Measurements from ENCODE around the gene PCDHGA1.

The PCDHGA1 gene

GRCh38 chr5:141501761-141502160, 171.4 kb downstream of the PCDHGA1 start:
- Histone ChIP-seq H3K79me2 (ENCODE audit: low read length) (no peaks in the 10 kb centered on the region), H3K4me3 (ENCODE audit: low read length) (no peak overlapping the region), H3K36me3 (replicated peaks; ENCODE audit: insufficient read depth, low read length) (no peaks in the 10 kb centered on the region), H3K9me2 (replicated peaks; ENCODE audit: insufficient read depth, low read length) (no peaks in the 10 kb centered on the region), H3K4me2 (ENCODE audit: low read depth, low read length) (no peak overlapping the region), H3K27ac (ENCODE audit: low read length) (no peak overlapping the region), H3K9ac (ENCODE audit: low read length) (no peak overlapping the region), H4K20me1 (ENCODE audit: insufficient read depth, low read length) (no peaks in the 10 kb centered on the region), H3K27me3 (replicated peaks; ENCODE audit: insufficient read depth, low read length) (no peaks in the 10 kb centered on the region), H3K9me3 (replicated peaks; ENCODE audit: insufficient read depth, low read length) (no peaks in the 10 kb centered on the region), H3K4me1 (ENCODE audit: low read length) (peaks cover 9% of the 10 kb centered on the region), H2AFZ (ENCODE audit: low read length) (no peak overlapping the region), H3F3A (ENCODE audit: insufficient read depth, low read length) (peaks cover 4% of the 10 kb centered on the region)
- DNase-seq, result no peak
- no peak for TF ChIP-seq EZH2phosphoT487 (IDR thresholded peaks at IDR 0.05; ENCODE audit: low read length)
- TF ChIP-seq, protein P1, sequence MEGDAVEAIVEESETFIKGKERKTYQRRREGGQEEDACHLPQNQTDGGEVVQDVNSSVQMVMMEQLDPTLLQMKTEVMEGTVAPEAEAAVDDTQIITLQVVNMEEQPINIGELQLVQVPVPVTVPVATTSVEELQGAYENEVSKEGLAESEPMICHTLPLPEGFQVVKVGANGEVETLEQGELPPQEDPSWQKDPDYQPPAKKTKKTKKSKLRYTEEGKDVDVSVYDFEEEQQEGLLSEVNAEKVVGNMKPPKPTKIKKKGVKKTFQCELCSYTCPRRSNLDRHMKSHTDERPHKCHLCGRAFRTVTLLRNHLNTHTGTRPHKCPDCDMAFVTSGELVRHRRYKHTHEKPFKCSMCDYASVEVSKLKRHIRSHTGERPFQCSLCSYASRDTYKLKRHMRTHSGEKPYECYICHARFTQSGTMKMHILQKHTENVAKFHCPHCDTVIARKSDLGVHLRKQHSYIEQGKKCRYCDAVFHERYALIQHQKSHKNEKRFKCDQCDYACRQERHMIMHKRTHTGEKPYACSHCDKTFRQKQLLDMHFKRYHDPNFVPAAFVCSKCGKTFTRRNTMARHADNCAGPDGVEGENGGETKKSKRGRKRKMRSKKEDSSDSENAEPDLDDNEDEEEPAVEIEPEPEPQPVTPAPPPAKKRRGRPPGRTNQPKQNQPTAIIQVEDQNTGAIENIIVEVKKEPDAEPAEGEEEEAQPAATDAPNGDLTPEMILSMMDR (IDR thresholded peaks at IDR 0.05; ENCODE audit: low read length), result no peak
- TF ChIP-seq EZH2 (optimal IDR thresholded peaks at IDR 0.05; ENCODE audit: low read depth, low read length), result no peak

GRCh38 chr5:141503681-141504080, 173.4 kb downstream of the PCDHGA1 start:
- H3K9me2 ChIP-seq (replicated peaks; ENCODE audit: insufficient read depth, low read length), result no peaks in the 10 kb centered on the region
- H3K9ac ChIP-seq (ENCODE audit: low read length), result no peak overlapping the region
- H3K9me3 ChIP-seq (replicated peaks; ENCODE audit: insufficient read depth, low read length), result no peaks in the 10 kb centered on the region
- H3K36me3 ChIP-seq (replicated peaks; ENCODE audit: insufficient read depth, low read length), result no peaks in the 10 kb centered on the region
- H3K27me3 ChIP-seq (replicated peaks; ENCODE audit: insufficient read depth, low read length), result no peaks in the 10 kb centered on the region
- peaks cover 28% of the 10 kb centered on the region for H3K4me1 ChIP-seq (ENCODE audit: low read length)
- no peak overlapping the region for H2AFZ ChIP-seq (ENCODE audit: low read length)
- no peaks in the 10 kb centered on the region for H3K79me2 ChIP-seq (ENCODE audit: low read length)
- H3K4me3 ChIP-seq (ENCODE audit: low read length), result no peak overlapping the region
- H3K4me2 ChIP-seq (ENCODE audit: low read depth, low read length), result no peak overlapping the region
- TF ChIP-seq EZH2phosphoT487 (IDR thresholded peaks at IDR 0.05; ENCODE audit: low read length) (no peak), EZH2 (optimal IDR thresholded peaks at IDR 0.05; ENCODE audit: low read depth, low read length) (no peak)
- TF ChIP-seq, protein P1 (IDR thresholded peaks at IDR 0.05; ENCODE audit: low read length), result no peak
- no peak overlapping the region for H3K27ac ChIP-seq (ENCODE audit: low read length)
- H3F3A ChIP-seq (ENCODE audit: insufficient read depth, low read length), result peaks cover 21% of the 10 kb centered on the region
- no peak for DNase-seq
- no peaks in the 10 kb centered on the region for H4K20me1 ChIP-seq (ENCODE audit: insufficient read depth, low read length)

GRCh38 chr5:141504216-141504615, 173.9 kb downstream of the PCDHGA1 start:
- no peak overlapping the region for H3K4me2 ChIP-seq (ENCODE audit: low read depth, low read length)
- H3K4me3 ChIP-seq (ENCODE audit: low read length), result no peak overlapping the region
- no peak overlapping the region for H3K9ac ChIP-seq (ENCODE audit: low read length)
- no peaks in the 10 kb centered on the region for H3K36me3 ChIP-seq (replicated peaks; ENCODE audit: insufficient read depth, low read length)
- H3K27ac ChIP-seq (ENCODE audit: low read length), result no peak overlapping the region
- no peak overlapping the region for H2AFZ ChIP-seq (ENCODE audit: low read length)
- DNase-seq, result no peak
- no peaks in the 10 kb centered on the region for H3K27me3 ChIP-seq (replicated peaks; ENCODE audit: insufficient read depth, low read length)
- peaks cover 21% of the 10 kb centered on the region for H3F3A ChIP-seq (ENCODE audit: insufficient read depth, low read length)
- H3K79me2 ChIP-seq (ENCODE audit: low read length), result 0 out of 2 replicates have a peak, but pooled peaks cover 3% of the 10 kb centered on the region
- peaks cover 31% of the 10 kb centered on the region for H3K4me1 ChIP-seq (ENCODE audit: low read length)
- H4K20me1 ChIP-seq (ENCODE audit: insufficient read depth, low read length), result no peaks in the 10 kb centered on the region
- TF ChIP-seq EZH2 (optimal IDR thresholded peaks at IDR 0.05; ENCODE audit: low read depth, low read length) (no peak), EZH2phosphoT487 (IDR thresholded peaks at IDR 0.05; ENCODE audit: low read length) (no peak)
- TF ChIP-seq, protein P1 (IDR thresholded peaks at IDR 0.05; ENCODE audit: low read length), result no peak
- no peaks in the 10 kb centered on the region for H3K9me3 ChIP-seq (replicated peaks; ENCODE audit: insufficient read depth, low read length)
- H3K9me2 ChIP-seq (replicated peaks; ENCODE audit: insufficient read depth, low read length), result no peaks in the 10 kb centered on the region
